ENCODE results near the gene THAP10. TPM values are rescaled to one million over a fixed set of nuclear protein-coding genes. Genes with fewer than 3 reads are reported as not detected.

THAP10 gene
- total and polyA plus RNA-seq, 2 experiments from 2014 or later: 5.9 to 6.4 TPM

GRCh38 chr15:70854666-70854976 lies 37.6 kb downstream of the THAP10 start:
- no peaks in the 10 kb centered on the region for H3K9me3 ChIP-seq (ENCODE audit: low read depth)
- H3K4me1 ChIP-seq (ENCODE audit: insufficient read depth): peaks cover 43% of the 10 kb centered on the region
- TF ChIP-seq EZH2 (IDR thresholded peaks at IDR 0.05; ENCODE audit: insufficient read depth, poor library complexity, severe bottlenecking): no peak
- no peaks in the 10 kb centered on the region for H3K9me2 ChIP-seq (ENCODE audit: insufficient read depth)
- H3K27me3 ChIP-seq (replicated peaks; ENCODE audit: insufficient read depth): no peaks in the 10 kb centered on the region
- H4K20me1 ChIP-seq (ENCODE audit: insufficient read depth): no peaks in the 10 kb centered on the region
- peak overlapping the region; percentile 90 for H3K4me3 ChIP-seq
- peaks cover 42% of the 10 kb centered on the region for H3K79me2 ChIP-seq (ENCODE audit: insufficient read depth)
- H3K9ac ChIP-seq: peak overlapping the region; percentile 96
- peaks cover 63% of the 10 kb centered on the region for H3F3A ChIP-seq (ENCODE audit: insufficient read depth)
- 41 to 43% methylated on average over 4 of the region's 4 CpGs for WGBS, 2 experiments (ENCODE audit: low coverage in 1 of 2, low lambda C conversion rate in 2 of 2, missing lambda C conversion rate in 2 of 2)
- H3K36me3 ChIP-seq (ENCODE audit: low read depth): peaks cover 22% of the 10 kb centered on the region
- H3K4me2 ChIP-seq (ENCODE audit: unreplicated experiment): peak overlapping the region; percentile 89
- in situ Hi-C loops (cut with MboI): no loop called here
- H3K27ac ChIP-seq: peak overlapping the region; percentile 95
- peak; percentile 82 for DNase-seq
- H2AFZ ChIP-seq: peak overlapping the region; percentile 79

GRCh38 chr15:70853973-70854665 lies 38.1 kb downstream of the THAP10 start, which contains the start of gene LARP6:
Gene LARP6 (minus strand): TSS chr15:70854157. CDS start chr15:70854088, 69 bp downstream.
- no peaks in the 10 kb centered on the region for H3K27me3 ChIP-seq (replicated peaks; ENCODE audit: insufficient read depth)
- H3K27ac ChIP-seq: peak within 1 kb of the TSS; percentile 95
- H3K9me2 ChIP-seq (ENCODE audit: insufficient read depth): no peaks in the 10 kb centered on the region
- no peaks in the 10 kb centered on the region for H4K20me1 ChIP-seq (ENCODE audit: insufficient read depth)
- H2AFZ ChIP-seq: peak within 1 kb of the TSS; percentile 79
- TF ChIP-seq EZH2phosphoT487 (IDR thresholded peaks at IDR 0.05; ENCODE audit: insufficient read depth, low read depth): no peak
- TF ChIP-seq EZH2 (IDR thresholded peaks at IDR 0.05; ENCODE audit: insufficient read depth, poor library complexity, severe bottlenecking): no peak
- peaks cover 43% of the 10 kb centered on the region for H3K4me1 ChIP-seq (ENCODE audit: insufficient read depth)
- 1 to 2% methylated on average over 21 to 72 of the region's 78 CpGs for WGBS, 2 experiments (ENCODE audit: low coverage in 1 of 2, low lambda C conversion rate in 2 of 2, missing lambda C conversion rate in 2 of 2)
- H3K9me3 ChIP-seq (ENCODE audit: low read depth): no peaks in the 10 kb centered on the region
- H3K36me3 ChIP-seq (ENCODE audit: low read depth): peaks cover 25% of the 10 kb centered on the region
- in situ Hi-C loops (cut with MboI): no loop called here
- peak within 1 kb of the TSS; percentile 99 for H3K4me2 ChIP-seq (ENCODE audit: unreplicated experiment)
- DNase-seq: peak; percentile 74
- peaks cover 63% of the 10 kb centered on the region for H3F3A ChIP-seq (ENCODE audit: insufficient read depth)
- H3K79me2 ChIP-seq (ENCODE audit: insufficient read depth): peaks cover 47% of the 10 kb centered on the region
- peak within 1 kb of the TSS; percentile 90 for H3K4me3 ChIP-seq
- peak within 1 kb of the TSS; percentile 96 for H3K9ac ChIP-seq

GRCh38 chr15:70853318-70853972 lies 38.8 kb downstream of the THAP10 start:
- H2AFZ ChIP-seq: peak overlapping the region; percentile 34; the same call in 1 of the 2 replicates
- no peaks in the 10 kb centered on the region for H3K27me3 ChIP-seq (replicated peaks; ENCODE audit: insufficient read depth)
- in situ Hi-C loops (cut with MboI): no loop called here
- DNase-seq: peak; percentile 88
- no peaks in the 10 kb centered on the region for H3K9me2 ChIP-seq (ENCODE audit: insufficient read depth)
- H3F3A ChIP-seq (ENCODE audit: insufficient read depth): peaks cover 63% of the 10 kb centered on the region
- 2% methylated on average over 24 to 34 of the region's 54 CpGs for WGBS, 2 experiments (ENCODE audit: low coverage in 1 of 2, low lambda C conversion rate in 2 of 2, missing lambda C conversion rate in 2 of 2)
- peaks cover 54% of the 10 kb centered on the region for H3K79me2 ChIP-seq (ENCODE audit: insufficient read depth)
- peak overlapping the region; percentile 95 for H3K27ac ChIP-seq
- H3K4me1 ChIP-seq (ENCODE audit: insufficient read depth): peaks cover 43% of the 10 kb centered on the region
- TF ChIP-seq EZH2 (IDR thresholded peaks at IDR 0.05; ENCODE audit: insufficient read depth, poor library complexity, severe bottlenecking) (no peak), EZH2phosphoT487 (IDR thresholded peaks at IDR 0.05; ENCODE audit: insufficient read depth, low read depth) (no peak)
- peak overlapping the region; percentile 96 for H3K9ac ChIP-seq
- H3K9me3 ChIP-seq (ENCODE audit: low read depth): no peaks in the 10 kb centered on the region
- H4K20me1 ChIP-seq (ENCODE audit: insufficient read depth): no peaks in the 10 kb centered on the region
- H3K36me3 ChIP-seq (ENCODE audit: low read depth): peaks cover 25% of the 10 kb centered on the region
- H3K4me2 ChIP-seq (ENCODE audit: unreplicated experiment): peak overlapping the region; percentile 99
- peak overlapping the region; percentile 90 for H3K4me3 ChIP-seq

GRCh38 chr15:70852501-70853317 lies 39.5 kb downstream of the THAP10 start:
- Histone ChIP-seq H3F3A (ENCODE audit: insufficient read depth) (peaks cover 57% of the 10 kb centered on the region), H3K27me3 (replicated peaks; ENCODE audit: insufficient read depth) (no peaks in the 10 kb centered on the region), H2AFZ (peak overlapping the region; percentile 34; the same call in 1 of the 2 replicates), H3K36me3 (ENCODE audit: low read depth) (peaks cover 25% of the 10 kb centered on the region), H3K9ac (peak overlapping the region; percentile 96), H3K9me3 (ENCODE audit: low read depth) (no peaks in the 10 kb centered on the region), H3K4me3 (peak overlapping the region; percentile 90), H3K9me2 (ENCODE audit: insufficient read depth) (no peaks in the 10 kb centered on the region), H3K4me2 (ENCODE audit: unreplicated experiment) (peak overlapping the region; percentile 99), H4K20me1 (ENCODE audit: insufficient read depth) (0 out of 2 replicates have a peak, but pooled peaks cover 1% of the 10 kb centered on the region), H3K4me1 (ENCODE audit: insufficient read depth) (peaks cover 42% of the 10 kb centered on the region), H3K79me2 (ENCODE audit: insufficient read depth) (peaks cover 62% of the 10 kb centered on the region), H3K27ac (peak overlapping the region; percentile 95)
- peak; percentile 91 for DNase-seq
- 8 to 10% methylated on average over 11 of the region's 11 CpGs for WGBS, 2 experiments (ENCODE audit: low coverage in 1 of 2, low lambda C conversion rate in 2 of 2, missing lambda C conversion rate in 2 of 2)
- in situ Hi-C loops (cut with MboI): no loop called here
- TF ChIP-seq EZH2 (IDR thresholded peaks at IDR 0.05; ENCODE audit: insufficient read depth, poor library complexity, severe bottlenecking): no peak
- no peak for TF ChIP-seq EZH2phosphoT487 (IDR thresholded peaks at IDR 0.05; ENCODE audit: insufficient read depth, low read depth)
